Liver (tissue), 9 donors: ENCODE measurements around the gene EFEMP2. TPM values are rescaled to one million over a fixed set of nuclear protein-coding genes. Genes with fewer than 3 reads are reported as not detected.

Experiments
- DNase-seq: peaks from one replicate; pipeline ENCODE4 v3.0.0-alpha.2; 2017; ENCODE audit warnings: low spot score
- H3K27ac ChIP-seq, 2 donors: one replicate each; pipeline ENCODE4 v1.7.0; 2013; ENCODE audit warnings: inconsistent platforms in 2 of 2, low read length in 2 of 2, control low read depth in 1 of 2, low read depth in 1 of 2, mild to moderate bottlenecking in 1 of 2
- H3K27me3 ChIP-seq, 4 donors: one replicate each; pipeline versions ENCODE4 v1.6.1 to v1.7.0; 2013; ENCODE audit warnings: low read length in 3 of 4, inconsistent platforms in 1 of 4, mild to moderate bottlenecking in 1 of 4, moderate library complexity in 1 of 4; ENCODE audit not compliant: control insufficient read depth in 4 of 4, insufficient read depth in 4 of 4
- H3K36me3 ChIP-seq, 4 donors: one replicate each; pipeline versions ENCODE4 v1.6.1 to v1.7.0; 2013; ENCODE audit warnings: low read length in 3 of 4, mild to moderate bottlenecking in 3 of 4, low read depth in 1 of 4, moderate library complexity in 1 of 4; ENCODE audit not compliant: control insufficient read depth in 4 of 4, insufficient read depth in 3 of 4
- H3K4me1 ChIP-seq, 4 donors: one replicate each; pipeline versions ENCODE4 v1.6.1 to v1.7.0; 2013; ENCODE audit warnings: low read length in 3 of 4, mild to moderate bottlenecking in 3 of 4, moderate library complexity in 1 of 4; ENCODE audit not compliant: control insufficient read depth in 4 of 4, insufficient read depth in 4 of 4
- H3K4me3 ChIP-seq, 3 donors: one replicate each; pipeline versions ENCODE4 v1.6.1 to v1.7.0; 2013; ENCODE audit warnings: low read length in 3 of 3, control low read depth in 1 of 3, low read depth in 1 of 3, mild to moderate bottlenecking in 1 of 3
- H3K9ac ChIP-seq, 2 donors: one replicate each; pipeline ENCODE4 v1.7.0; 2013; ENCODE audit warnings: low read length in 2 of 2, mild to moderate bottlenecking in 2 of 2, moderate library complexity in 2 of 2, control low read depth in 1 of 2, low read depth in 1 of 2
- H3K9me3 ChIP-seq, 4 donors: one replicate each; pipeline versions ENCODE4 v1.6.1 to v1.7.0; 2013; ENCODE audit warnings: low read length in 3 of 4; ENCODE audit not compliant: control insufficient read depth in 4 of 4
- EGR1 ChIP-seq, 2 donors: IDR thresholded peaks; 2 replicates each; pipeline ENCODE4 v1.6.1; 2016 to 2018; ENCODE audit warnings: antibody characterized with exemption in 2 of 2, low read depth in 2 of 2
- FOXA1 ChIP-seq: IDR thresholded peaks from 2 replicates; pipeline ENCODE4 v1.6.1; 2016; ENCODE audit warnings: antibody characterized with exemption
- HNF4A ChIP-seq, 2 donors: conservative IDR thresholded peaks; 2 replicates each; pipeline ENCODE4 v1.6.1; 2016; ENCODE audit warnings: antibody characterized with exemption in 2 of 2, mild to moderate bottlenecking in 2 of 2
- HNF4G ChIP-seq: IDR thresholded peaks from 2 replicates; pipeline ENCODE4 v1.6.1; 2016; ENCODE audit warnings: antibody characterized with exemption
- JUND ChIP-seq, 2 donors: IDR thresholded peaks; 2 replicates each; pipeline ENCODE4 v1.6.1; 2016; ENCODE audit warnings: antibody characterized with exemption in 2 of 2
- NR2F2 ChIP-seq: IDR thresholded peaks from 2 replicates; pipeline ENCODE4 v1.6.1; 2016; ENCODE audit warnings: antibody characterized with exemption
- RAD21 ChIP-seq, 2 donors: IDR thresholded peaks; 2 replicates each; pipeline ENCODE4 v1.6.1; 2016; ENCODE audit warnings: antibody characterized with exemption in 2 of 2, mild to moderate bottlenecking in 2 of 2
- WGBS: extraction: QIAGEN DNeasy Blood & Tissue Kit; methylation state at CpG from one replicate; pipeline ENCODE4 v1.1.7; 2013; 5-methylcytosine and 5-hydroxymethylcytosine counted together
- polyA plus RNA-seq, 2 donors: library from polyadenylated mRNA; stranded (reverse) in 1 of 2; unstranded in 1 of 2; fragments of 200-250 nt in 1 of 2; fragments of >200 nt in 1 of 2; fragmentation: Nextera tagmentation in 1 of 2; extraction: Ambion mirVana in 1 of 2; gene quantifications; one replicate each; pipeline versions ENCODE4 v1.2.1 to v1.2.3, GENCODE V29; 2013 to 2015
- total RNA-seq, 2 donors: library from RNA; depleted of rRNA; stranded (reverse); fragments of >200 nt; gene quantifications; one replicate each; pipeline ENCODE4 v1.2.3, GENCODE V29; 2014
- TF ChIP-seq, protein P1 (sequence below): fragments of 150-350 bp; IDR thresholded peaks from 2 replicates; pipeline ENCODE4 v1.5.1; 2017; ENCODE audit warnings: improper control_type of control experiment, low read depth, low read length; ENCODE audit not compliant: missing input control
- TF ChIP-seq, protein P2 (sequence below): IDR thresholded peaks from 2 replicates; pipeline ENCODE4 v1.6.1; 2016; ENCODE audit warnings: antibody characterized with exemption
- TF ChIP-seq, protein P3 (sequence below): IDR thresholded peaks from 2 replicates; pipeline ENCODE4 v1.6.1; 2016; ENCODE audit warnings: antibody characterized with exemption
- TF ChIP-seq, protein P4 (sequence below): IDR thresholded peaks from 2 replicates; pipeline ENCODE4 v1.6.1; 2016; ENCODE audit warnings: antibody characterized with exemption
- donor health status: healthy.
- donor health status: healthy.
- donor health status: healthy.
- donor health status: healthy.
- donor health status: healthy.

EFEMP2 gene
- total and polyA plus RNA-seq, 4 donors: 5.0 to 10.7 (median 5.3) TPM

DNA sequence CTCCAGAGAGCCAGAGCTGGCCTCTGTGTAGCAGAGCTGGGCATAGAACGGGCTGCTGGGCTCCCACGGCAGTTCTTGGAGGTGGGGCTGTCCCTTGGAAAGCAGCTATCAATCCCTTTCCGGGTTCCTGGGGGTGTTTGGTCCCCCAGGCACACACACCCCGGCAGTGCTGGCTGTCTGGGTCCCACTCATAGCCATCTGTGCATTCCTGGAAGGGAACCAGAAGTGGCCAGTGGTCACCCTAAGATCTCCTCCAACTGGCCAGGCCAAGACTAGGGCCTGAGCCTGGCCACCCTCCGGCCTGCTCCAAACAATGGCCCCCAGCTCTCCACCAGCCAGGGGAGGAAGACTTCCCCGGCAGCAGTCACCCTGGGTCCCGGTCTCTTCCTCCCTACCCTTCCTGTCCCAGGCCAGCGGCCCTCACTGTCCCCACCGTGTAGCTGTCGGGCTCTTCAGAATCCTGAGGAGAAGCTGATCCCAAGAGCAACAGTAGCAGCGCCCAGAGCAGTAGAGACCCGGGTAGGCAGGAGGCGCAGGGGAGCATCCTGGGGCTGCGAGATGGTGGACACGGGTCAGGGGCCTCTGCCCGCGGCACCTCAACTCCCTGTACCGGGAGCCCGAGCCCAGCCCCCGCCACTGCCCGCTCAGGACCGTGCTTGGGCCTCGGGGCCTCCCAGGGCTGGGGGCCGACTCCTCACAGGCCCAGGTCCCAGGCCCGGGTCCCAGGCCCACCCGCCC, 620 bp downstream of the EFEMP2 start:
- TF ChIP-seq HNF4A (conservative IDR thresholded peaks at IDR 0.05) (no peak), FOXA1 (no peak), JUND (IDR thresholded peaks at IDR 0.05) (no peak), EGR1 (IDR thresholded peaks at IDR 0.05; ENCODE audit: low read depth in 2 of 2) (no peak), HNF4G (no peak)
- TF ChIP-seq, protein P1, sequence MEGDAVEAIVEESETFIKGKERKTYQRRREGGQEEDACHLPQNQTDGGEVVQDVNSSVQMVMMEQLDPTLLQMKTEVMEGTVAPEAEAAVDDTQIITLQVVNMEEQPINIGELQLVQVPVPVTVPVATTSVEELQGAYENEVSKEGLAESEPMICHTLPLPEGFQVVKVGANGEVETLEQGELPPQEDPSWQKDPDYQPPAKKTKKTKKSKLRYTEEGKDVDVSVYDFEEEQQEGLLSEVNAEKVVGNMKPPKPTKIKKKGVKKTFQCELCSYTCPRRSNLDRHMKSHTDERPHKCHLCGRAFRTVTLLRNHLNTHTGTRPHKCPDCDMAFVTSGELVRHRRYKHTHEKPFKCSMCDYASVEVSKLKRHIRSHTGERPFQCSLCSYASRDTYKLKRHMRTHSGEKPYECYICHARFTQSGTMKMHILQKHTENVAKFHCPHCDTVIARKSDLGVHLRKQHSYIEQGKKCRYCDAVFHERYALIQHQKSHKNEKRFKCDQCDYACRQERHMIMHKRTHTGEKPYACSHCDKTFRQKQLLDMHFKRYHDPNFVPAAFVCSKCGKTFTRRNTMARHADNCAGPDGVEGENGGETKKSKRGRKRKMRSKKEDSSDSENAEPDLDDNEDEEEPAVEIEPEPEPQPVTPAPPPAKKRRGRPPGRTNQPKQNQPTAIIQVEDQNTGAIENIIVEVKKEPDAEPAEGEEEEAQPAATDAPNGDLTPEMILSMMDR: no peak
- TF ChIP-seq, protein P2, sequence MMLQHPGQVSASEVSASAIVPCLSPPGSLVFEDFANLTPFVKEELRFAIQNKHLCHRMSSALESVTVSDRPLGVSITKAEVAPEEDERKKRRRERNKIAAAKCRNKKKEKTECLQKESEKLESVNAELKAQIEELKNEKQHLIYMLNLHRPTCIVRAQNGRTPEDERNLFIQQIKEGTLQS: no peak
- TF ChIP-seq, protein P3, sequence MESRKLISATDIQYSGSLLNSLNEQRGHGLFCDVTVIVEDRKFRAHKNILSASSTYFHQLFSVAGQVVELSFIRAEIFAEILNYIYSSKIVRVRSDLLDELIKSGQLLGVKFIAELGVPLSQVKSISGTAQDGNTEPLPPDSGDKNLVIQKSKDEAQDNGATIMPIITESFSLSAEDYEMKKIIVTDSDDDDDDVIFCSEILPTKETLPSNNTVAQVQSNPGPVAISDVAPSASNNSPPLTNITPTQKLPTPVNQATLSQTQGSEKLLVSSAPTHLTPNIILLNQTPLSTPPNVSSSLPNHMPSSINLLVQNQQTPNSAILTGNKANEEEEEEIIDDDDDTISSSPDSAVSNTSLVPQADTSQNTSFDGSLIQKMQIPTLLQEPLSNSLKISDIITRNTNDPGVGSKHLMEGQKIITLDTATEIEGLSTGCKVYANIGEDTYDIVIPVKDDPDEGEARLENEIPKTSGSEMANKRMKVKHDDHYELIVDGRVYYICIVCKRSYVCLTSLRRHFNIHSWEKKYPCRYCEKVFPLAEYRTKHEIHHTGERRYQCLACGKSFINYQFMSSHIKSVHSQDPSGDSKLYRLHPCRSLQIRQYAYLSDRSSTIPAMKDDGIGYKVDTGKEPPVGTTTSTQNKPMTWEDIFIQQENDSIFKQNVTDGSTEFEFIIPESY: no peak
- TF ChIP-seq, protein P4, sequence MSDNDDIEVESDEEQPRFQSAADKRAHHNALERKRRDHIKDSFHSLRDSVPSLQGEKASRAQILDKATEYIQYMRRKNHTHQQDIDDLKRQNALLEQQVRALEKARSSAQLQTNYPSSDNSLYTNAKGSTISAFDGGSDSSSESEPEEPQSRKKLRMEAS: no peak
- 62% methylated on average over 26 of the region's 26 CpGs for WGBS
- Histone ChIP-seq H3K9ac (no peak overlapping the region), H3K9me3 (no peaks in the 10 kb centered on the region), H3K4me3 (peak overlapping the region in 1 of 3 donors; percentile 41), H3K4me1 (peaks cover 0 to 20% (median 6%) of the 10 kb centered on the region in 4 donors), H3K36me3 (peaks cover 0 to 4% (median 0%) of the 10 kb centered on the region in 4 donors), H3K27ac (peak overlapping the region; percentile 28 to 54), H3K27me3 (no peaks in the 10 kb centered on the region)
- DNase-seq: no peak

DNA sequence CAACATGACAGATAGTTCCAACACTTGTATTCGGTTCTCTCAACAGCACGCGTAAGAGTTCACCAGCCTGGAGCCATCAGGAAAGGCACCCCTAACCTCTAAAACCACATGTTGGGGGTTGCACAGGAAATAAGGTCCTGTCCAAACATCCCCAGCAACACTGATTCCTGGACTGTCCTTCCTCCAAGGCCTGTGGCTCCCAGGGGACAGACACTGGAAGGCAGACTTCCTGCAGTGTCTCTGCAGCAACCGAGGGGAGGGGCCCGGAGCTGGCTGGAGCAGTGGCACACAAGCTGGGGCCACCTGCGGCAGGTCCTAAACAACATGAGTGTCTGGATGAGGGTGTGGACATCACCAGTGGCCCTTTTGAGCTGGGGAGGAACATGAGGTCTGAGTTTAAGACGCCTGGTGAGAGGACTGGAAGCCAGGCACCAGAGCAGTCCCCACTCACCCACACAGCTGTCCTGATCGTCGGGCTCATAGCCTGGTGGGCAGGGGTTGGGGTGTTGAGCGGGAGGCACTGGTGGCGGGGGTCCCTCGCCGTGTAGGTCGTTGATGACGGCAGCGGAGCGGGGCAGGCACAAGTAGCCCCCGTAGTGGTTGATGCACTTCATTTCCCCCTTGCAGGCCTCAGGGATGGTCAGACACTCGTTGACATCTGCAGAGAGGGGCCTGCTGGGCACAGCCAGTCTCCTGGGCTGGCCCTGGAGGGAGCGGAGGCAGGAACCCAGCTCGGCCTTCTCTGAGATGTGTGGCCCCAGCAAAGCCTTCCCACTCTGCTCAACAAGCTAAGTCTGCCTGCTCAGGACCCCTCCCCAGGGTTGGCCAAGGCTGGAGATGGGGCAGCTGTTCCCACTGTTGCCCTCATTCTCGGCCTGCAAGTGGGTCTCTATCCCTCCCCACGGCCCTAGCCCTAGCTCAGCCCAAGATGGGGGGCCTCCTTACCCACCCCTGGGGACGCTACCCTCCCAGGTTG, 1.6 kb downstream of the EFEMP2 start:
- peaks cover 0 to 20% (median 6%) of the 10 kb centered on the region in 4 donors for H3K4me1 ChIP-seq
- no peak overlapping the region for H3K27ac ChIP-seq
- no peak overlapping the region for H3K9ac ChIP-seq
- 78% methylated on average over 24 of the region's 24 CpGs for WGBS
- H3K9me3 ChIP-seq: no peaks in the 10 kb centered on the region
- TF ChIP-seq, protein P4: no peak
- TF ChIP-seq NR2F2 (peak; percentile 51), RAD21 (IDR thresholded peaks at IDR 0.05) (no peak)
- peaks cover 0 to 13% (median 3%) of the 10 kb centered on the region in 4 donors for H3K36me3 ChIP-seq
- DNase-seq: no peak
- H3K27me3 ChIP-seq: no peaks in the 10 kb centered on the region
- H3K4me3 ChIP-seq: no peak overlapping the region
